Kidney epithelial cell (primary cell): ENCODE results near the gene CHID1. TPM values are rescaled to one million over a fixed set of nuclear protein-coding genes. Genes with fewer than 3 reads are reported as not detected.

Experiments used
- DNase-seq: peaks from one replicate; pipeline ENCODE4 v3.0.0-alpha.2; 2010; ENCODE audit warnings: low read depth
- H3K27me3 ChIP-seq: 2 replicates; pipeline ENCODE4 v1.6.0; 2011; ENCODE audit warnings: low read length; ENCODE audit not compliant: control insufficient read depth, insufficient read depth
- H3K36me3 ChIP-seq: 2 replicates; pipeline ENCODE4 v1.5.1; 2011; ENCODE audit warnings: low read length; ENCODE audit not compliant: control insufficient read depth, insufficient read depth
- H3K4me3 ChIP-seq: 2 replicates; pipeline ENCODE4 v1.5.1; 2011; ENCODE audit warnings: low read depth, mild to moderate bottlenecking, control low read depth, low read length
- CTCF ChIP-seq: IDR thresholded peaks from 2 replicates; pipeline ENCODE4 v1.5.1; 2011; ENCODE audit warnings: mild to moderate bottlenecking, moderate library complexity, low read length, control low read depth, inconsistent platforms; ENCODE audit not compliant: insufficient read depth, poor library complexity, severe bottlenecking
- total RNA-seq: library from RNA; depleted of rRNA; stranded (reverse); fragments of >200 nt; gene quantifications from 2 replicates; pipeline ENCODE4 v1.2.3, GENCODE V29; 2015

Gene CHID1
- total RNA-seq, 1 donor from 2014 or later = 90.0 TPM

- Histone ChIP-seq H3K27me3 (no peaks in the 10 kb centered on the region), H3K4me3 (no peak overlapping the region), H3K36me3 (no peaks in the 10 kb centered on the region)
- DNase-seq = no peak
- no peak for TF ChIP-seq CTCF
Observed at GRCh38 chr11:931385-931784, 20.8 kb upstream of the CHID1 start.

DNA sequence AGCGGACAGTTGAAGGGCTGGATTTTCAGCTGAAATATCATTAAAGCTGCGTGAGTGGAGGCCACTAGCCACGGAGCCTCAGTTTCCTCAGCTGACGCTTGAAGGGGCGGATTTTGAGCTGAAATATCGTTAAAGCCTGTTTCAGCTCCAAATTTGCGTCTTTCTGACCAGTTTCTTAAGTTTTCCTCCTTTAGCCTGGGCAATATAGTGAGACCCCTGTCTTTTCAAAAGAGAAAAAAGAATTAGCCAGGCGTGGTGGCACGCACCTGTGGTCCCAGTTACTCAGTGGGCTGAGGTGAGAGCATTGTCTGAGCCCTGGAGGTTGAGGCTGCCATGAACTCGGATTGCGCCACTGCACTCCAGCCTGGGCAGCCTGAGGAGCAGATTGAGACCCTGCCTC lies 18.8 kb upstream of the CHID1 start:
- Histone ChIP-seq H3K27me3 (no peaks in the 10 kb centered on the region), H3K4me3 (no peak overlapping the region), H3K36me3 (no peaks in the 10 kb centered on the region)
- no peak for TF ChIP-seq CTCF
- DNase-seq = no peak

GRCh38 chr11:928786-929185 lies 18.2 kb upstream of the CHID1 start:
- H3K4me3 ChIP-seq = no peak overlapping the region
- no peaks in the 10 kb centered on the region for H3K27me3 ChIP-seq
- no peak for DNase-seq
- no peak for TF ChIP-seq CTCF
- H3K36me3 ChIP-seq = no peaks in the 10 kb centered on the region

DNA sequence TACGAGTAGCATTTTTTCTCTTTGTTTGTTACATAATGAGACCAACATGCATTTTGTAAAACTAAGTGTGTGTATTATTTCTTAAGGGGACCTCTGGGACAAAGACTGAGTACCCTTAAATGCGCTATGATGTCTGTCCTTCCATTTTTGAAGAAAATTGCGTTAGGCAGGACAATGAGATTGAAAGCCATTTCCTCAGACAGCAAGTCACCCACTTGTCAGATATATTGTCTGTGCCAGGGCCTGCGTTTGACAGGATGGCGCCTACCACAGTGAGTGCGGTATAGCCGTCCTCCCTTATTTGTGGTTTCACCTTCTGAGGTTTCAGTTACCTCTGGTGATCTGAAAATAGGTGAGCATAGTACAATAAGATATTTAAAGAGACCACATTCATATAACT lies 17.3 kb upstream of the CHID1 start:
- no peak for TF ChIP-seq CTCF
- H3K36me3 ChIP-seq = no peaks in the 10 kb centered on the region
- no peak for DNase-seq
- H3K27me3 ChIP-seq = no peaks in the 10 kb centered on the region
- H3K4me3 ChIP-seq = no peak overlapping the region

DNA sequence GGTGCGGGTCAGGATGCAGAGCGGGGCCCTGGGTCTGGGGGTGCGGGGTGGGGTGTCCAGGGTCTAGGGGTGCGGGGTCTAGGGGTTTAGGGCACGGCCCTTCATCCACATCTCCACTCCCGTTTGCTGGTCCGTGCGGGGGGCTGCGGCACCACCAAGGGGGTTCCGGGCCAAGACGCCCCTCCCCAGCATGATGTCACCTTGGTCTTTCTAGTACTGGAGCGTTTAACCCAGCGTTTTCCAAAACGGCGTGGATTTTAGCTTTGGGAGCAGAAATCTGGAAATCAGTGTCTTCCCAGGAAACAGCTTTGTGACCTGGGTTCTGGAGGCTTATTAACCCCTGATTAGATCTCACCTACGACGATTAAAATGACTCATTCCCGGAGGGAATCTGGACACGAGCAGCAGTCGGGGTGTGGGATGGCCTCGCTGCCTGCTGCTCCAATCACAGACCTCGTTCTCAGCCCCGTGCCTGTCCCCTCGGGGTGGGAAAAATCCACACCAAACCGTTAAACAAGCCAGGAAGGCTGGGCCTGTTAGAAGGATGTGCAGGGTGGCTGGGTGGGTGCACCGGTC lies 15.8 kb upstream of the CHID1 start:
- no peaks in the 10 kb centered on the region for H3K36me3 ChIP-seq
- DNase-seq = no peak
- H3K27me3 ChIP-seq = no peaks in the 10 kb centered on the region
- no peak for TF ChIP-seq CTCF
- H3K4me3 ChIP-seq = peak overlapping the region; percentile 73
